Measurements from ENCODE around the gene STK24. TPM values are rescaled to one million over a fixed set of nuclear protein-coding genes. Genes with fewer than 3 reads are reported as not detected.

Gene STK24
- total and polyA plus RNA-seq, 2 donors (not counting 1 experiment from before 2014, with no cell fraction given) = 53.2 to 73.1 TPM

GRCh38 chr13:98483601-98484288, 93.2 kb downstream of the STK24 start:
- Histone ChIP-seq H2AFZ (ENCODE audit: low read length) (no peak overlapping the region), H3K4me3 (replicated peaks in 1 of 4; ENCODE audit: control extremely low read depth in 1 of 4, insufficient read depth in 1 of 4, low read depth in 3 of 4, low read length in 4 of 4) (peak overlapping the region in 1 of 4 experiments; percentile 4), H3K27ac (ENCODE audit: insufficient read depth, low read length) (peak overlapping the region; percentile 82), H4K20me1 (ENCODE audit: control insufficient read depth, extremely low read depth, insufficient read depth, low read length) (no peaks in the 10 kb centered on the region), H3K9me3 (ENCODE audit: control insufficient read depth, insufficient read depth, low read depth, low read length) (no peaks in the 10 kb centered on the region), H3K27me3 (ENCODE audit: control insufficient read depth, insufficient read depth, low read length) (no peaks in the 10 kb centered on the region), H3K4me1 (ENCODE audit: control insufficient read depth, extremely low read depth, insufficient read depth, low read length) (peaks cover 36% of the 10 kb centered on the region), H3K9ac (ENCODE audit: insufficient read depth, low read length) (no peak overlapping the region), H3K79me2 (ENCODE audit: control insufficient read depth, insufficient read depth, low read length) (peaks cover 76% of the 10 kb centered on the region), H3K4me2 (ENCODE audit: extremely low read depth, insufficient read depth, low read length) (peak overlapping the region; percentile 33), H3K36me3 (ENCODE audit: control insufficient read depth, insufficient read depth, low read length) (no peaks in the 10 kb centered on the region)
- TF ChIP-seq CTCF (conservative IDR thresholded peaks at IDR 0.05 in 1 of 2, IDR thresholded peaks at IDR 0.05 in 1 of 2; ENCODE audit: low read depth in 1 of 2, low read length in 2 of 2) (no peak), EZH2 (IDR thresholded peaks at IDR 0.05; ENCODE audit: low read length, missing control alignments) (no peak)
- peak; percentile 21 to 58 for DNase-seq (ENCODE audit: low read depth in 2 of 2)

DNA sequence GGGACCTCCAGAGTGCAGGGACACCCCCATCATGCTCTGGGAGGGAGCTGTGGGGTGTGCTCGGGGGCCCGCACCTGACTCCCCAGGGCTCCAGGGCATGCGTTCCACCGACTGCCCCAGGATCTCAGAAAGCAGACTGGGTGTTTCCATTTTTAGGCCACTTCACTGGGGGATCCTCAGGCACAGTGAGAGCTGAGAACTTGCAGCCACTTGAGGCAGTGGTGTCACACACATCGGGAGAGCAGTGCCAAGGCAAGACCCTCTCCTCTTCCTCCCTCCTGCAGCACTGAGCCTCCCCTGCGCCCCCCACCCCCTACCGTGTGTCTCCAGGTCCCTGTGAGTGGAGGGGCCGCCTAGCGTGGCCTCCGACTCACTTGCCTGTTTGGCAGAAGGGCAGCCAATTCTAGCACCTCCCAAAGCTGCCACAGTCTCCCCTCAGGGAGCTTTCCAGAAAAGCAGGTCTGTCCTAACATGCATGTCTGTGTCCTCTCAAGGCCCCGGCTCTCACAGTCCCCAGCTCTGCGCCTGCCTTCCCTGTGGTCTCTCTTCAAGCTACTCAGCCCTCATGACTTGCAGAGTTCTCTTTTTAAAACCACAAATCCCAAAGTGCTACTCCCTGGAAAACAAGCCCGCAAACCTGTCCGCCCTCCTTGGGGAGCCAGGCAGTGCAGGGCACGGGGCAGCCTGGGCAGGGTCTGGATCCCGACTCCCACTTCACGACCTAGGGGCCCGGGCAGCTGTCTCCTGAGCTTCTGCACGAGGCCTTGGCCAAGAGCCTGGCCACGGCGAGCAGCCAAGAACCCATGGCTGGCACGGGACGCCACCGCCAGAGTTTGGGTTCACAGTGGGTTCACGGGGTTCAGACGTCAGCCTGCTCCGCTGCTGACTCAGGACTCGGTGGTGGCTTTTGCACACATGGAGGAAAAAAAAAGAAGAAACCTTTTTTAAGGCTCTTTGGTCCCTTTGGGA, 94.1 kb downstream of the STK24 start:
- Histone ChIP-seq H3K9me3 (ENCODE audit: control insufficient read depth, insufficient read depth, low read depth, low read length) (no peaks in the 10 kb centered on the region), H3K9ac (ENCODE audit: insufficient read depth, low read length) (no peak overlapping the region), H3K27ac (ENCODE audit: insufficient read depth, low read length) (peak overlapping the region; percentile 82), H3K79me2 (ENCODE audit: control insufficient read depth, insufficient read depth, low read length) (peaks cover 75% of the 10 kb centered on the region), H3K27me3 (ENCODE audit: control insufficient read depth, insufficient read depth, low read length) (no peaks in the 10 kb centered on the region), H3K4me3 (replicated peaks in 1 of 4; ENCODE audit: control extremely low read depth in 1 of 4, insufficient read depth in 1 of 4, low read depth in 3 of 4, low read length in 4 of 4) (peak overlapping the region in 1 of 4 experiments; percentile 12), H2AFZ (ENCODE audit: low read length) (no peak overlapping the region), H3K36me3 (ENCODE audit: control insufficient read depth, insufficient read depth, low read length) (no peaks in the 10 kb centered on the region), H4K20me1 (ENCODE audit: control insufficient read depth, extremely low read depth, insufficient read depth, low read length) (no peaks in the 10 kb centered on the region), H3K4me1 (ENCODE audit: control insufficient read depth, extremely low read depth, insufficient read depth, low read length) (peaks cover 36% of the 10 kb centered on the region), H3K4me2 (ENCODE audit: extremely low read depth, insufficient read depth, low read length) (no peak overlapping the region)
- TF ChIP-seq CTCF (conservative IDR thresholded peaks at IDR 0.05 in 1 of 2, IDR thresholded peaks at IDR 0.05 in 1 of 2; ENCODE audit: low read depth in 1 of 2, low read length in 2 of 2) = peak; percentile 12 to 31
- TF ChIP-seq EZH2 (IDR thresholded peaks at IDR 0.05; ENCODE audit: low read length, missing control alignments) = no peak
- DNase-seq (ENCODE audit: low read depth in 2 of 2) = peak; percentile 73 to 92
